GM18867 (cell line): ENCODE data around the gene SELENOF.

Source experiments
- ATAC-seq: cut with Tn5 transposase; IDR thresholded peaks from one replicate; pipeline ENCODE4 v1.9.1; 2021; ENCODE audit warnings: mild to moderate bottlenecking, moderate library complexity; ENCODE audit not compliant: unreplicated experiment

SELENOF gene

DNA sequence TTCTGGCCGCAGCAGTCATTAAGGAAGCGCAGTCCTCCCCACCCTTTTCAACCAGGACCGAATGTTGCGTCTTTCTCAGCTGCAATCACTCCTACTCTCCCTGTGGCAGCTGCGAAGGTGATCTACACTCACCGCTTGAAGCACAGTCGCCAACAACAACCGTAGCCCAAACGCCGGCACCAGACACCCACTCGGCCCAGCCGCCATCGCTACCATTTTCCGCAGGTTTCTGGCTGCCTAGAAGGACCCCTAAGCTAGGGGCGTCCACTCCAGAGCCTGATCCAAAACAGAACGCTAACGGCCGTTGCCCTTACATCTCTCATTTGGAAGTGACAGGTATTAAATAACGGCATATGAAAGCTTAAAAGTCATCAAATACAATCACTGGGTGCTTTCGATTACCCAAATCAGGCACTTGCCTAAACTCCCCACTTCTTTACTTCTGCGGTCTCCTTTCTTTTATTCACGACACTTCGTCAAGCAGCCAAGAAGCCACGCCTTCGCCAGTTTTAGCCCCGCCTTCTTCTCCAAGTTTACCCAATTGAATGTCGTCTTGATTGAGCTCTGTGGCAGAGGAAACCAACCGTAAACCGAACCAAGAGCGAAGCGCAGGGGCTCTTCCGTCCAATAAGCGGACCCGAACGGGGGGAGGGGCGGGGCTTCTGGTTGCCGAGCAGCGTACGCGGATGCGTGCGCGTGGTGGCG lies at the start of gene SELENOF:
SELENOF (minus strand) TSS at position 231 of the 705 bp plus-strand sequence; CDS start at position 216, 15 bp downstream.
- ATAC-seq: peak; percentile 81

DNA sequence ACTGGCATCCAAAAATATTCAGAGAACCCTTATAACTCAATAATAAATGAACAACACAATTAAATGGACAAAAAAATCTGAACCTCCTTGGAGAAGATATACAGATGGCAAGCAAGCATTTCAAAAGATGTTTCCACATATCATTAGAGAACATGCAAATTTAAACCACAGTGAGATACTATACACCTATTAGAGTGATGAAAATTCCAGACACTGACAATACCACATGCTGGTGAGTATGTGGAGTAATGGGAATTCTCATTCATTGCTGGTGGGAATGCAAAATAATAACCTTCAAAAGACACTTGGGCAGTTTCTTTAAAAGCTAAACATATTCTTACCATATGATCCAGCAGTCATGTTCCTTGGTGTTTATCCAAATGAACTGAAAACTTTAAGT lies 46.6 kb upstream of the SELENOF start:
- ATAC-seq: no peak

DNA sequence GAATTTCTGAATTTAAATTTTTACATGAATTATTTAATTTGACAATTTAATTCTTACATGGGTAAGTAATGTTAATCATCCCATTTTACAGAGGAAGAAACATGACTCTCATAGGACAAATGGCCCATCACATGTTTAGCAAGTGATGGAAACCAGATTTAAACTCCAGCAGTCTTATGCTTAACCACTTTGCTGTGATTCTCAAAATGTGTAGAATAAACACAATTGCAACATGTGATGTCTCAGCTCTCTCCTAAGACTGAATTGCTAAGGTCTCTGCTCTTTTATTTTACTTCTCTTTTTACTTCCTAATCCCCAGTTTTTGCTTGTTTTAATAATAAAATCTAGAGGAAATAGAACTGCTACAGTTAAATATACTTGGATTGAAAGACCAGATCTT lies 43.3 kb upstream of the SELENOF start:
- ATAC-seq: no peak

- no peak for ATAC-seq
Measured at GRCh38 chr1:86956221-86956620, 42.3 kb upstream of the SELENOF start.

- ATAC-seq: no peak
Measured at GRCh38 chr1:86955678-86956077, 41.8 kb upstream of the SELENOF start.

DNA sequence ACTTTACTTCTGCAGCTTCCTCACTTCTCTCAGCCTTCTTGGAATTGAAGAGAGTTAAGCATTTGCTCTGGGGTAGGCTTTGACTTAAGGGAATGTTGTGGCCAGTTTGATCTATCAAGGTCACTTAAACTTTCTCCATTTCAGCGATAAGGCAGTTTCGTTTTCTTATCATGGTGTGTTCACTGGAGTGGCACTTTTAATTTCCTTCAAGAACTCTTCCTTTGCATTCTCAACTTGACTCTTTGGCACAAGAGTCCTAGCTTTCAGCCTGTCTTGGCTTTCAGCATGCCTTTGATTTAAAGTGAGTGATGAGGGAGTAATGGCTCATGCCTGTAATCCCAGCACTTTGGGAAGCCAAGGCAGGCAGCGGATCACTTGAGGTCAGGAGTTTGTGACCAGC lies 39.2 kb upstream of the SELENOF start:
- ATAC-seq: no peak

DNA sequence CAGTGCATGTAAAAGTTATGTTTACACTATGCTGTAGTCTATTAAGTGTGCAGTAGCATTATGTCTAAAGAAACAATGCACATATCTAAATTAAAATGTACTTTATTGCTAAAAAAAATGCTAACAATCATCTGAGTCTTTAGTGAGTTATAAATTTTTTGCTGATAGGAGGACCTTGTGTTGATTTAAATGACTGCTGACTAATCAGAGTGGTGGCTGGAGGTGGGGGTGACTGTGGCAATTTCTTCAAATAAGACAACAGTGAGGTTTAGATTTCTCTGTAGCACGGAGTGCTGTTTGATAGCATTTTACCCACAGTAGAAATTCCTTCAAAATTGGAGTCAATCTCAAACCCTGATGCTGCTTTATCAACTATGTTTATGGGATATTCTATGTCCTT lies 37.5 kb upstream of the SELENOF start:
- no peak for ATAC-seq

GRCh38 chr1:86950712-86951419 lies 36.9 kb upstream of the SELENOF start:
- ATAC-seq: no peak

DNA sequence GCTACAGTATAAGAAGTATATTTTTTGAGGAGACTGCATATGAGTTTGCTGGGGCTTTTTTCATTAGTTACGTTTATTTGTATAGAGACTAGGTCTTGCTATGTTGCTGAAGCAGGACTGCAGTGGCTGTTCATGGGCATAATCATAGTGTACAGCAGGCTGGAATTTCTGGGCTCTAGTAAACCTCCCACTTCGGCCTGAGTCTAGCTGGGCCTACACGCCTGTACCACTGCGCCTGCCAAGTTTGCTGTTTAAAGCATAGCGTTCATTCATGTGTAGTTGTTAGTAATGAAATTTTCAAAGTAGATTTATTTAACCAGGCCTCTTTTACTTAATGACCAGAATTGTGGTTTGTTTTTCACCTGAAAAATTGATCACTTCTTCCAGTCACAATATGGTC lies 34.3 kb upstream of the SELENOF start:
- no peak for ATAC-seq

DNA sequence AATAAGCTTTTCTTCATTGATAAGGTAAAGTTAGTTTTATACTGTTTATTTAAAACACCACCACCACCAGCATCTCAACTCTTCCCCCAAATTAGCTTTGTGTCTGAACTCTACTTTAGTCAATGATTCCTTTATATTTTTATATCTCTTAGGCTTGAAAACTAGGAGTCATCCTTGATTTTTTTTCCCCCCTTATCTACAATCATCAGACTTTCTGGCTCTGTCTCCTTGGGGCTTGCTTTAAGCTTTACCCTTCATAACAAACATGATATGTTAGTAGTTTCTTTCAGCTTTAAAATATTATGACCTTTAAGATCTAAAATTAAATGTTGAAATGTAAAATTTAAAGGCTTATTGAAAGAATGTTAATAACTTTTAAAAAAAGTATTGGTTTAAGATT lies 28.8 kb upstream of the SELENOF start:
- no peak for ATAC-seq

GRCh38 chr1:86942042-86942441 lies 28.1 kb upstream of the SELENOF start:
- ATAC-seq: no peak

GRCh38 chr1:86940599-86940998 lies 26.7 kb upstream of the SELENOF start:
- no peak for ATAC-seq

- no peak for ATAC-seq
Measured at GRCh38 chr1:86939406-86939805, 25.5 kb upstream of the SELENOF start.

DNA sequence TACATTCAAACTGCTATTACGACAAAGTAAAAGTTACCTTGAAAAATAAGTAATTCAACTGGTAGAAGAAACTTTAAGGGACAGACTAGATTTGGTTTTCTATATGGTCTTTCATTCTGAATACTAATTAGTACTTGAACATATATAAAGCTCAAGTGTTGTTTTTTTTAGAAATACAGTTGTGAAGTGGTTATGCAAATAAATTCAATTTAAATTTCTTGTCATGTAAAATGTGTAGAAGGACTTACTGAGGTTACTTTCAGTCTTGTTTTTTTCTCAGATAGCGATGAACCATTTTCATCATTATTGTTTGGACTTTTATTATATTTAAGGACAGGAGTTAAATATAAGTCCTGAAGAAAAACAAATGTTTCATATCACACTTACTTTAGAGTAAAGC lies 24.9 kb upstream of the SELENOF start:
- peak; percentile 45 for ATAC-seq

- ATAC-seq: no peak
Measured at GRCh38 chr1:86938450-86938849, 24.5 kb upstream of the SELENOF start.

DNA sequence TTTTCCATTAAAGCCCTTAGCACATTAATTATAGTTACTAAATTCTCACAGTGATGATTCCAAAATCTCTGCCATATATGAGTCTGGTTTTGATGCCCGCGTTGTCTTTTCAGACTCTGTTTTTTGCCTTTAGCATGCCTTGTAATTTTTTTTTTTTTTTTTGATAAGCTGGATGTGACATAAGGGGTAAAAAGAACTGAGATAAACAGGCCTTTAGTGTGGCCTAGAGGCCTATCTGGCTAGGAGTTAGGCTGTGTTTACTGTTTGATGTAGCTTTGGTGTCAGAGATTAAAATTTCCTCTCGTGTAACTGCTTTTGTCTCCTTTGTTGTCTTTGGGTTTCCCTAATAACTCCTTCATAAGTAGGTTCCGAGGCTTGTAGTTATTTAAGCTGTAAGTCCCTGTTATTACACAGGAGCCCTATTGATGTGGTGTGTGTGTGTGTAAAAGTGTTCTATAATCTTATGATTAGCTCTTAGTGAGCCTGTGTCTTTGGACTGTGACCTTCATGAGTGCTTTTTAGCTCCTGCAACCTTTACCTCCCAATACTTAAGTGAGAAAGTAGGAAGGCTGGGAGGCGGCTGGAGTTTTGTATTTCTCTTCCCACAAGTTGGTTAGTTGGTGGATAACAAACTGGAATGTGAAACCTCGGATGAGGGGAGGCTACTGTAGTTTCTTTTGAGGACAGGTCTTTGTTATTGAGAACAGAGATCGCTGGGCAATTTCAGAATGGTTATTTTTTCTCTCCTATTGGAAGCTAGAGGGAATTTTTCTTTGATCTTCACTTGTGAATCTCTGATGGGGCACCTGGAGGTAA lies 19.8 kb upstream of the SELENOF start:
- ATAC-seq: no peak

- no peak for ATAC-seq
Measured at GRCh38 chr1:86933051-86933450, 19.1 kb upstream of the SELENOF start.

- no peak for ATAC-seq
Measured at GRCh38 chr1:86928819-86929218, 14.9 kb upstream of the SELENOF start.

- ATAC-seq: no peak
Measured at GRCh38 chr1:86926883-86927282, 13.0 kb upstream of the SELENOF start.

DNA sequence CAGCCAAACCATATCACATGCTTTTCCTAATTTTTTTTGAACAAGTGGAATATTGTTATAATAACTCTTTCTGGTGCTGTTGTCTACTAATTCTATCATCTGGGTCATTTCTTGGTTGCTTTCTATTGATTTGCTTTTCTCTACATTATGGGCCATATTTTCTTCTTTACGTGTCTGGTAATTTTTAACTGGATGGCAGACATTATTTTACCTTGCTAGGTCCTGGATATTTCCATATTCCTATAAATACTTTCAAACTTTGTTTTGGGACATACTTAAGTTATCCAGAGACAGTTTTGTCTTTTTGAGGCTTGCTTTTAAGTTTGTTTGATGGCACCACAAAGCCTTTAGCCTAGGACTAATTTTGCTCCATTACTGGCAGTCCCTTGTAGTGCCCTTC lies 11.8 kb upstream of the SELENOF start:
- no peak for ATAC-seq

DNA sequence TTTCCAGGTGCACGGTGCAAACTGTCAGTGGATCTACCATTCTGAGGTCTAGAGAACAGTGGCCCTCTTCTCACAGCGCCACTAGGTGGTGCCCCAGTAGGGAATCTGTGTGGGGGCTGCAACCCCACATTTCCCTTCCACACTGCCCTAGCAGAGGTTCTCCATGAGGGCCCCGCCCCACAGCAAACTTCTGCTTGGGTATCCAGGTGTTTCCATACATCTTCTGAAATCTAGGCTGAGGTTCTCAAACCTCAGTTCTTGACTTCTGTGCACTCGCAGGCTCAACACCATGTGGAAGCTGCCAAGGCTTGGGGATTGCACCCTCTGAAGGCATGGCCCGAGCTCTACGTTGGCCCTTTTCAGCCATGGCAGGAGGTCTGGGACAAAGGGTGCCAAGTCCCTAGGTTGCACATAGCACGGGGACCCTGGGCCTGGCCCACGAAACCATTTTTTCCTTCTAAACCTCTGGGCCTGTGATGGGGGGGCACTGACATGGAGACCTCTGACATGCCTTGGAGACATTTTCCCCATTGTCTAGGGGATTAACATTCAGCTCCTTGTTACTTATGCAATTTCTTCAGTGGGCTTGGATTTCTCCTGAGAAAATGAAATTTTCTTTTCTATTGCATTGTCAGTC lies 10.5 kb upstream of the SELENOF start:
- ATAC-seq: no peak
